Colonic mucosa (tissue), 4 donors: ENCODE data around the gene ISM1. TPM values are rescaled to one million over a fixed set of nuclear protein-coding genes. Genes with fewer than 3 reads are reported as not detected.

Experiments used
- DNase-seq: peaks from one replicate; pipeline ENCODE4 v3.0.0-alpha.2; 2020
- H3K27ac ChIP-seq: fragments of 200-600 bp; one replicate; pipeline ENCODE4 v1.8.0; 2021
- H3K27me3 ChIP-seq: fragments of 200-600 bp; one replicate; pipeline ENCODE4 v1.8.0; 2021
- H3K36me3 ChIP-seq: fragments of 200-600 bp; one replicate; pipeline ENCODE4 v1.8.0; 2021
- H3K4me1 ChIP-seq: fragments of 200-600 bp; one replicate; pipeline ENCODE4 v1.8.0; 2021; ENCODE audit warnings: mild to moderate bottlenecking
- H3K4me3 ChIP-seq: fragments of 200-600 bp; one replicate; pipeline ENCODE4 v1.8.0; 2021
- H3K9ac ChIP-seq, 2 donors: one replicate each; pipeline ENCODE4 v1.7.0; 2013; ENCODE audit warnings: control low read depth in 2 of 2, low read depth in 2 of 2, low read length in 2 of 2
- H3K9me3 ChIP-seq: fragments of 200-600 bp; one replicate; pipeline ENCODE4 v1.8.0; 2021
- CTCF ChIP-seq: fragments of 200-600 bp; IDR thresholded peaks from one replicate; pipeline ENCODE4 v1.8.0; 2022; ENCODE audit warnings: antibody characterized with exemption, mild to moderate bottlenecking
- intact Hi-C: fragments of 100-400 bp; cut with DNase I; formaldehyde crosslinking; loops from one replicate; pipeline ENCODE4 v1.14.1; 2022
- total RNA-seq, 2 donors: library from RNA; stranded (reverse); fragmentation: NEBNext Ultra II Directional in 1 of 2; extraction: Animal tissue kit (Norgen Biotek cat#: 25700) in 1 of 2; gene quantifications; one replicate each; pipeline ENCODE4 v1.2.1, GENCODE V29; 2021
- donor health status: healthy.
- donor health status: DM: no; HTN: no; CAD: no.
- donor health status: DM: no; HTN: no; CAD: no.

The ISM1 gene
- total RNA-seq, 2 donors from 2014 or later = 0.42 TPM; not detected in 1

GRCh38 chr20:13291157-13291556 lies 70.1 kb downstream of the ISM1 start:
- no peaks in the 10 kb centered on the region for H3K36me3 ChIP-seq
- intact Hi-C loops = loop anchor here (2.0 kb wide), 1 partner anchor 68 kb away; no protein-coding TSS in a partner anchor
- H3K27me3 ChIP-seq = no peaks in the 10 kb centered on the region
- no peak overlapping the region for H3K4me3 ChIP-seq
- peak; percentile 40 for DNase-seq
- H3K4me1 ChIP-seq = no peaks in the 10 kb centered on the region
- no peaks in the 10 kb centered on the region for H3K9me3 ChIP-seq
- no peak overlapping the region for H3K27ac ChIP-seq
- TF ChIP-seq CTCF = no peak
- no peak overlapping the region for H3K9ac ChIP-seq

- no peak for DNase-seq
- Histone ChIP-seq H3K4me1 (no peaks in the 10 kb centered on the region), H3K4me3 (no peak overlapping the region), H3K27ac (no peak overlapping the region), H3K36me3 (no peaks in the 10 kb centered on the region), H3K27me3 (no peaks in the 10 kb centered on the region), H3K9me3 (no peaks in the 10 kb centered on the region), H3K9ac (no peak overlapping the region)
- intact Hi-C loops = no loop called here
- TF ChIP-seq CTCF = no peak
Measured at GRCh38 chr20:13292201-13292885, 71.3 kb downstream of the ISM1 start.

GRCh38 chr20:13294522-13294921 lies 73.4 kb downstream of the ISM1 start:
- H3K9me3 ChIP-seq = no peaks in the 10 kb centered on the region
- no peaks in the 10 kb centered on the region for H3K36me3 ChIP-seq
- TF ChIP-seq CTCF = no peak
- H3K27me3 ChIP-seq = no peaks in the 10 kb centered on the region
- no peak overlapping the region for H3K4me3 ChIP-seq
- H3K4me1 ChIP-seq = no peaks in the 10 kb centered on the region
- no peak overlapping the region for H3K27ac ChIP-seq
- no peak overlapping the region for H3K9ac ChIP-seq
- DNase-seq = no peak
- intact Hi-C loops = no loop called here

- Histone ChIP-seq H3K27me3 (no peaks in the 10 kb centered on the region), H3K4me1 (no peaks in the 10 kb centered on the region), H3K4me3 (no peak overlapping the region), H3K9me3 (no peaks in the 10 kb centered on the region), H3K27ac (no peak overlapping the region), H3K9ac (no peak overlapping the region), H3K36me3 (no peaks in the 10 kb centered on the region)
- TF ChIP-seq CTCF = no peak
- no peak for DNase-seq
- intact Hi-C loops = no loop called here
Measured at GRCh38 chr20:13295637-13296036, 74.6 kb downstream of the ISM1 start.

- intact Hi-C loops = no loop called here
- H3K27ac ChIP-seq = no peak overlapping the region
- no peaks in the 10 kb centered on the region for H3K4me1 ChIP-seq
- no peaks in the 10 kb centered on the region for H3K9me3 ChIP-seq
- H3K27me3 ChIP-seq = no peaks in the 10 kb centered on the region
- DNase-seq = no peak
- H3K4me3 ChIP-seq = no peak overlapping the region
- no peak for TF ChIP-seq CTCF
- H3K9ac ChIP-seq = no peak overlapping the region
- H3K36me3 ChIP-seq = no peaks in the 10 kb centered on the region
Measured at GRCh38 chr20:13296070-13296469, 75.0 kb downstream of the ISM1 start.
